Epithelial cell of esophagus (primary cell): ENCODE measurements around the gene JAK3.

Source experiments
- DNase-seq: peaks from one replicate; pipeline ENCODE4 v3.0.0; 2010; ENCODE audit warnings: low read depth
- H3K4me3 ChIP-seq: 2 replicates; pipeline ENCODE4 v1.5.1; 2011; ENCODE audit warnings: mild to moderate bottlenecking, low read length, control low read depth
- TF ChIP-seq, protein P1 (sequence below): IDR thresholded peaks from 2 replicates; pipeline ENCODE4 v1.5.1; 2011; ENCODE audit warnings: low read depth, mild to moderate bottlenecking, low read length, control low read depth, inconsistent platforms; ENCODE audit not compliant: insufficient read depth; ENCODE audit errors: missing control alignments

Gene JAK3

DNA sequence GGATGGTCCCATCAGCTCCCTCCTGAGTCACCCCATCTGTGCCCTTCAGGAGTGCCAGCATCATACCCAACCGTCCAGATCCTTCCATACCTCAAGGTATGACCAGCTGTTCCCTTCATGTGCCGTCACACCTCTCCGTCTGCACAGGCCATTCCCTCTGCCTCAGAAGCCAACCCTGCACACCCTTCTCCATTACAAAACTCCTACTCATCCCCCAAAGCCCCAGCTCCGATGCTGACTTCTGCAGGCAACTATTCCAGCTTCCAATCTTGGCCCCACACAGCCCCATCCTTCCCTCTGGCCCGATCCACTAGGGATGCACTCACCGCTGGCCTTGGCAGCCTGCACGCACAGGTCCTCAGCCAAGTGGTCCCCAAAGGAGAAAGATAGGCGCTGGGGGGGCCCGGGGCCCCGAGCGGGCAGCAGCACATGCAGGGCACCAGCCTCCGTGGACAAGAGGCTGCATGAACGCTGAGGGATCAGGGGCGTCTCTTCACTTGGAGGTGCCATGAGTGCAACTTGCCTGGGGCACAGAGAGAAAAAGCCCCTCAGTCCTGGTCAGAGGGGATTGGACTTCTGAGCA, 3.8 kb downstream of the JAK3 start:
- no peak overlapping the region for H3K4me3 ChIP-seq
- DNase-seq = no peak
- TF ChIP-seq, protein P1, sequence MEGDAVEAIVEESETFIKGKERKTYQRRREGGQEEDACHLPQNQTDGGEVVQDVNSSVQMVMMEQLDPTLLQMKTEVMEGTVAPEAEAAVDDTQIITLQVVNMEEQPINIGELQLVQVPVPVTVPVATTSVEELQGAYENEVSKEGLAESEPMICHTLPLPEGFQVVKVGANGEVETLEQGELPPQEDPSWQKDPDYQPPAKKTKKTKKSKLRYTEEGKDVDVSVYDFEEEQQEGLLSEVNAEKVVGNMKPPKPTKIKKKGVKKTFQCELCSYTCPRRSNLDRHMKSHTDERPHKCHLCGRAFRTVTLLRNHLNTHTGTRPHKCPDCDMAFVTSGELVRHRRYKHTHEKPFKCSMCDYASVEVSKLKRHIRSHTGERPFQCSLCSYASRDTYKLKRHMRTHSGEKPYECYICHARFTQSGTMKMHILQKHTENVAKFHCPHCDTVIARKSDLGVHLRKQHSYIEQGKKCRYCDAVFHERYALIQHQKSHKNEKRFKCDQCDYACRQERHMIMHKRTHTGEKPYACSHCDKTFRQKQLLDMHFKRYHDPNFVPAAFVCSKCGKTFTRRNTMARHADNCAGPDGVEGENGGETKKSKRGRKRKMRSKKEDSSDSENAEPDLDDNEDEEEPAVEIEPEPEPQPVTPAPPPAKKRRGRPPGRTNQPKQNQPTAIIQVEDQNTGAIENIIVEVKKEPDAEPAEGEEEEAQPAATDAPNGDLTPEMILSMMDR = no peak

DNA sequence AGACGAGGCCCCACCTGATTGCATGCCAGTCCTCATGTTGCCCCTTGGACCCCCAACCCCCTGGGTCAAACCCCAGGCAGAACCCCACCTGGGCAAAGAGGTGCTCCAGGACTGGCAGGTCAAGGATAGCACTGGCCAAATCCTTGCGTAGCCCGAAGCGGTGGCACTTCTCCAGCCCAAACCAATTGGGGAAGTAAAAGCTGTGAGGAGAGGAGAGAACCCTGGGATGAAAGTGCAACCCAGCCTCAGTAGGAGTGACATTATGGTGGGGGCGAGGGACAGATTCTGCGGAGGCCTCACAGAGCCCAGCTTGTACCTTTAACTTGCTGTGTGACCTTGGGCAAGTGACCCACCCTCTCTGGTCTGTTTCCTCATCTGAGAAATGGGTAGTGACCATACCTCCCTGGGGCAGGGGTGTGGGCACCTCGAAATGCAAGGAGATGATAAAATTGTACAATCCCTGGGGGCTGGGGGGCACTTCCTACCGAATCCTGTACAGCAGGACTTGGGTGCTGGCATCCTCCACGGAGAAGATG, 4.4 kb downstream of the JAK3 start:
- no peak overlapping the region for H3K4me3 ChIP-seq

DNA sequence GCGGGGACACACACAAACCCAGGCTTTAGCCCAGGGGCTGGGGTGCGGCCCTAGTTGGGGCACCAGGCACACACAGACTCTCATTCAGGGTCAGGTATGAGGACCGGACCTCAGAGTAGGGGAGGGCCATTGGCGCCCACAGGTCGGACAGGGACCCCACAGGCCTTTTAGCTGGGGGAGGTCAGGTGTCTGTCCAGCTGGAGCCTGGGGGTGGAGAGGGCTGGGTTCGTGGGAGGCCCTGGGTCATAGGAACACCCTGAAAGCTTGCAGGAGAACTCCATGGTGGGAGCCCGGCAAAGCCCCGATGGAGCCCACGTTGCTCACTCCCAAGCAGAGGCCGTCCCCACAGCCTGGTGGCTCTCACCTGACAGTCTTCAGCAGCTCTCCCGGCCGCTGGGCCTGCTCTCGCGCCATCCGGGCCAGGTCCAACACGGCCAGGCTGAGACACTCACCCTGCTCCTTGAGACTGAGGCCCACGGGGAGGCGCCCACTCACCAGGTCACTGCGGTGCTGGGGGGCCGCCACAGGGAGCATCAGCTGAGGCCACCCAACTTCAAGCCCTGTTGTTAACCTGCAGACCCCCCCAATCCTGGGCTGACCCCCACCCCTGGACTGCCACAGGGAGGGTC, 5.0 kb downstream of the JAK3 start:
- H3K4me3 ChIP-seq = peak overlapping the region; percentile 45
- DNase-seq = no peak
- TF ChIP-seq, protein P1 = no peak

More for the DNA sequence above, 4.4 kb downstream of the JAK3 start:
- no peak for DNase-seq
- TF ChIP-seq, protein P1 = no peak

DNA sequence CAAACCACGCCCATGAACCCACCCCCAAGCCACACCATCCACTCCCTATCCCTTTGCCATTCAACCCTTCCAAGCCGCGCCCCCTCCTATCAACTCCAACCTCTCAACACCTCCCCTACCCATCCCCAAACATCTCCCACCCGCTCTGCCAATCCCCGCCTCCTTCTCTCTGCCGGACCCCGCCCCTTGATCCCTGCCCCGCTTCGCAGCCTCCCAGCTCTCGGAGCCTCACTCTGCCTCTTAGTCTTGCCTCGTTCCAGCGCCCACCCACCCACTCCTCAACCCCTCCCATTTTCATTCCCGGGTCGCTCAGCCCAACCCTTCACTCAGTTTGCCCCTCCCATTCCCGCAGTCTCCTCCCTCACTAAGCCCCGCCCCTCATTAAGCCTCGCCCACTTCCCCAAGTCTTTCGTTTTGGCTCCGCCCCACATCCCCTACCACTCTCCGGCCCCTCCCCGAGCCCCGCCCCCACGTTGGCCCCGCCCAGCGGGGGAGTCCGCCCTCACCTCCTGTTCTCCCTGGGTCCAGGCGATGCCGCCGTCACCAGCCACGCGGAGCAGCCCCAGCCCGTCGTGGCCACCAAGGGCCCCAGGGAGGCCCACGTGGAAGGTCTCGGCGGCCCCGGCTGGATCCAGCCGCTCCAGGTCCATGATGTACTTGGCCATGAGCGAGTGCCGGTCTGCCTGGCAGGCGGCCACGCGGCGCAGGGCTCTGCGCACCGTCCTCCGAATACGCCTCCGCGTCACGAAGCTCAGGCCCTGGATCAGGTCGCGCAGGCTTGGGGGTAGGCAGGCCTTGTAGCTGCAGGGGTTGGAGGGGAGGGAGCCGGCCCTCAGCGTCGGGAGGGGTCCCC, 5.7 kb downstream of the JAK3 start:
- DNase-seq = peak; percentile 90
- H3K4me3 ChIP-seq = peak overlapping the region; percentile 45
- TF ChIP-seq, protein P1 = no peak

DNA sequence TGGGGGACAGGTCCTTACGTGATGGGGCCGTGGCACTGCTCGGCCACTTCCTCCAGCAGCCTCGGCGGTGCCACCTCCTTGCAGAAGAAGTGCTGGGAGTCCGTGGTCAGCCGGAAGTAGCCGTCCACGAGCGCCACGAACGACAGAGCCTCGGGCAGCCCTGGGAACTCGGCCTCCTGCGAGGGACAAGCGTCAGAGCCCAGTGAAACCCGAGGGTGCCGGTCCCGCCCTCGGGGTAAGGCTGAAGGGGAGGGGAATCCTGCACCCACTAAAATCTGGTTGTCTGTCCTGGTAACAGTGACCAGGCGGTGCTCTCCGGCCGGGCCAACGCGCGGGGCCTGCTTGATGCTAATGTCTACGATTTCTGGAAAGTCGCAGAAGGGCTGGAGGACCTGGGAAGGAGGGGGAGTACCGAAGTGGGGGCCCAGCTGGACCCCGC, 6.4 kb downstream of the JAK3 start:
- no peak for DNase-seq
- TF ChIP-seq, protein P1 = no peak
- H3K4me3 ChIP-seq = no peak overlapping the region

DNA sequence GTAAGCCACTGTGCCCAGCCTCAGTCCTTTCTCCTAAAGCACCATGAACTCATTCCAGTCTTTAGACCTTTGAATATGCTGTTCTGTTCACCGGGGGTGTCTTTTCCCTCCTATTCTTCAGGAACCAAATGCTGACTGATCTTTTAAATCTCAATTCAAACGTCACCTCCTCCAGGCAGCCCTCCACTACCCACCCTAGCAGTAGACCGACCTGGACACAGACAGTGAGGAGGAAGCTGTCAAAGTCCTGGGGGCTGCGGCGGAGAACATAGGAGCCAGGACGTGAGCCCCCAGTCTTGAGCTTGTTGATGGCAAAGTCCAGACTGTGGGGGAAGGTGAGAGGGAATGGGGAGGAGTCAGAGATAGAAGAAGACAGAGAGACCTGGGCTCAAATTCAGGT, 7.8 kb downstream of the JAK3 start:
- TF ChIP-seq, protein P1 = no peak
- no peak for DNase-seq
- no peak overlapping the region for H3K4me3 ChIP-seq
